MM.1S (cell line): ENCODE measurements around the gene VWA5B2.

Experiments used
- EZH2 ChIP-seq: fragments of 300-600 bp; sonication (generic); optimal IDR thresholded peaks from 2 replicates; pipeline ENCODE3; 2017; ENCODE audit warnings: low read depth, mild to moderate bottlenecking, antibody characterized with exemption, low read length, mixed read lengths
- EZH2phosphoT487 ChIP-seq: fragments of 300-600 bp; sonication (generic); IDR thresholded peaks from 2 replicates; pipeline ENCODE4 v1.6.1; 2018; ENCODE audit warnings: antibody characterized with exemption, low read length
- TF ChIP-seq, protein P1 (sequence below): fragments of 300-600 bp; sonication (generic); IDR thresholded peaks from 2 replicates; pipeline ENCODE4 v1.5.1; 2016; ENCODE audit warnings: antibody characterized with exemption, low read length, mixed read lengths

DNA sequence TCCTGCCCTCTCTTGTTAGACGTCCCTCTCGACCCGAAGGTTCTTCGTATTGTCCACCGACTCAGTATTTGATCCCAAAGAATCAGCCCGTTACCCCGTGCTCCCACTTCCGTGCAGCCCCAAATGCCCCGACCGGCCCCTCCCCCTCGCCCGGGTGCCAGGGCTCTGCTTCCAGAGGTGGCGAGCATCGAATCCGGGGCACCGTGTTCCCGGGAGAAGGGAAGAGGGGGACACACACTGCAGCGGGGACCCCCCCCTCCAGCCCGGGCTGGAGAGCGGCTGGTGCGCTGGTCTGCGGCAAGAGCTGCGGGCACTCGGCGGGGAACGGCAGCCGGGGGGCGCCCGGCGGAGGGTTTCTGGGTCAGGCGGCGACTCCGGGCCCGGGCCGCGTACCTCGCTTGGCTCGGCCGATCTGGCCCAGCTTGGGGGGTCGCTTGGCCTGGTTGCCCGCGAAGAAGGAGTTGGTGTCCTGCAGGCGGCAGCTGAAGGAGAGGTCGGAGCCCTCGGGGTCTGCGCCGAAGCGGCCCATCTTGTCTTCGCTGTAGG is 31.4 kb downstream of the VWA5B2 start:
- TF ChIP-seq, protein P1, sequence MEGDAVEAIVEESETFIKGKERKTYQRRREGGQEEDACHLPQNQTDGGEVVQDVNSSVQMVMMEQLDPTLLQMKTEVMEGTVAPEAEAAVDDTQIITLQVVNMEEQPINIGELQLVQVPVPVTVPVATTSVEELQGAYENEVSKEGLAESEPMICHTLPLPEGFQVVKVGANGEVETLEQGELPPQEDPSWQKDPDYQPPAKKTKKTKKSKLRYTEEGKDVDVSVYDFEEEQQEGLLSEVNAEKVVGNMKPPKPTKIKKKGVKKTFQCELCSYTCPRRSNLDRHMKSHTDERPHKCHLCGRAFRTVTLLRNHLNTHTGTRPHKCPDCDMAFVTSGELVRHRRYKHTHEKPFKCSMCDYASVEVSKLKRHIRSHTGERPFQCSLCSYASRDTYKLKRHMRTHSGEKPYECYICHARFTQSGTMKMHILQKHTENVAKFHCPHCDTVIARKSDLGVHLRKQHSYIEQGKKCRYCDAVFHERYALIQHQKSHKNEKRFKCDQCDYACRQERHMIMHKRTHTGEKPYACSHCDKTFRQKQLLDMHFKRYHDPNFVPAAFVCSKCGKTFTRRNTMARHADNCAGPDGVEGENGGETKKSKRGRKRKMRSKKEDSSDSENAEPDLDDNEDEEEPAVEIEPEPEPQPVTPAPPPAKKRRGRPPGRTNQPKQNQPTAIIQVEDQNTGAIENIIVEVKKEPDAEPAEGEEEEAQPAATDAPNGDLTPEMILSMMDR: no peak
- TF ChIP-seq EZH2 (peak; percentile 58), EZH2phosphoT487 (0 out of 2 replicates have a peak, but pooled peaks have one; percentile 35)
